Measurements from ENCODE around the gene ILDR2.

- TF ChIP-seq CTCF (IDR thresholded peaks at IDR 0.05; ENCODE audit: low read length), result no peak
- no peak for TF ChIP-seq EZH2 (optimal IDR thresholded peaks at IDR 0.05; ENCODE audit: low read depth, low read length)
- no peak for TF ChIP-seq EZH2phosphoT487 (IDR thresholded peaks at IDR 0.05; ENCODE audit: low read length)
These were observed 85.6 kb downstream of the ILDR2 start for GRCh38 chr1:166889776-166890175.
